Putamen (tissue), 1 donor: ENCODE measurements around the gene CXXC5.
"Not testable (repeated sequence)": the region's sequence is repeated elsewhere in the genome, so short reads cannot be mapped to it uniquely, and the experiment has no call there.

ENCODE experiments used
- DNase-seq: peaks from one replicate; pipeline ENCODE4 v3.0.0-alpha.2; 2016; ENCODE audit warnings: low spot score

Gene CXXC5

DNA sequence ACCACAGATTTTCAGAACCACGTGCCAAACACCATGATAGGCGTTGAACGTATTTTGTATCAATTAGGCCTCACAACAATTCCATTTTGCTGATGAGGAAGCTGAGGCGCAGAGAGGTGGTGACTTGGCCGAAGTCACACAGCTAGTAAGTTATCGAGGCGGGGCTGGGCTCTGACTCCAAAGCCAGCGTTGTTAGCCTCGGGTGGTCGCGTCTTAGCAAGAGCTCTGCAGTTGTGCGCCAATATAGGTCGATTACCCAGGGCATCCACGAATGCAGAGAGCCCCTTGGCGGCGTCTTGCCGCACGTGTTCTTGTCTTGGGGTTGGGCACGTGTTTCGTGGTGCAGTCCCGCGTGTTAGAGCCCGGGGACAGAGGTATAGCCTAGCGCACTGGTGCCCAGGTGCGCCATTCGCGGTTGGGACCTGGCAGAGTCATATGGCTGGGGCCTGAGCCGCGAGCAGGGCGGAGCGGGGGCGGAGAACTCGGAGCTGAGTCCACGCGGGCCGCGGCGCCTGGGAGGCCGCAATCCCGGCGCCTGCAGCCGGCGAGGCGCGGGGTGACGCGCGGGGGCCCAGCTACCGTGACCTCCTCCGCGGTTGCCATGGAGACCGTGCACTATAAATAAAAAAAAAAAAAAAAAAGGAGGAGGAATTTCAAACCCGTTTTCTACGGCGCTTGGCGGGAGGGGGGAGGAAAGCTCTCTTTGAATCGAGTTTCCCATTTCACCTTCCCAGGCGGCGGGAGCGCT, 62.3 kb downstream of the CXXC5 start:
- DNase-seq: peak; percentile 64

DNA sequence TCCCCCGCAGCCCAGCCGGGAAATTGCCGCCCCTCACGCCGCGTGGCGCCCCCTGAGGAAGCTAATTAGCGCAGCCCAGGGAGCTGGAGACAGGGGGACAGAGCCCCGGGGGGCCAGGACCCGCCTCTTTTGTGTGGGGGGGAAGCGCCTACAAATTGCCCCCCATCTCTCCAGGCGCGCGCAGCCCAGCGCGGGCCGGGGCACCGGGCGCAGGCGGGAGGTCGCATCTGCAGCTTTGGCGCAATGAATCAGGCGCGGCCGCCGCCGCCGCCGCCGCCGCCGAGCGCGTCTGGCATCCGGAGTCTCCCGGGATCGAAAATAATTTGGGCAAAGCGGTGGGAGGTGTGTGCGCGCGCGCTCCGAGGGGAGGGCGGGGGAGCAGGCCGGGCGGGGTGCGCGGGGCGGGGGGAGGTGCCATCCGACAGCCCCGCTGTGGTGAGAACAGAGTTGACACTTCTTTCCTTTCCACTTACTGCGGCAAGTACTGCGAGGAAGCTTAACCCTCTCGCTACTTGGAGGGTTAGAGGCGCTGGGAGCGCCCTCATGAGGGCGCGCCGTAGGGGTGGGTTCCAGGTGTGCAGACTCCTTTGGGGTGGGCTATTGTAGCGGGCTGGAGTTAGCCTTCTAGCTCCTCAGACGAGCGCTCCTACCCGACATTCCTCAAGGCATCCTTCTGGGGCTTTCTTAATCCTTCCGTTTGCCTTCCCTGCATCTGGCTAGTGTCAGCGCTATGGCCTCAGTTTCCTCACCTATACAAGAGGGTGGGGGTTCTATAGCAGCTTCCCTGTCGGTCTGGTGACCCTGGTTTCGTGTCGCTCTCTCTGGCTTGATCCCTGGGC, 63.1 kb downstream of the CXXC5 start:
- peak; percentile 77 for DNase-seq

DNA sequence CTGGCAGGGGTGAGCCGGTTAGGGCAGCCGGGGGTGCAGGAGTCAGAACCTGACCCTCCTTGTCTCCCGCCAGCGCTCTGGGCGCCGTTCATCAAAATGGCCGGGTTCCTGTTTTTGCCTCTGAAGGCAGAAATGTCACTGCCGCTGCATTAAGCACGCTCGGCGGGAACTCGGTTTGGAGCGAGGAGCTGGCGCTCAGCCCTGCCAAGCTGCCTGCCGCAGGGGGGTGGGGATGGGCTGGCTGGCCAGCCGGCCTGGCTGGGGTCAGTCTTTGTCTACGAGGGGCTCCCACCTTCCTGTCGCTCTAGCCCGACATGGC, 63.7 kb downstream of the CXXC5 start:
- peak; percentile 49 for DNase-seq

DNA sequence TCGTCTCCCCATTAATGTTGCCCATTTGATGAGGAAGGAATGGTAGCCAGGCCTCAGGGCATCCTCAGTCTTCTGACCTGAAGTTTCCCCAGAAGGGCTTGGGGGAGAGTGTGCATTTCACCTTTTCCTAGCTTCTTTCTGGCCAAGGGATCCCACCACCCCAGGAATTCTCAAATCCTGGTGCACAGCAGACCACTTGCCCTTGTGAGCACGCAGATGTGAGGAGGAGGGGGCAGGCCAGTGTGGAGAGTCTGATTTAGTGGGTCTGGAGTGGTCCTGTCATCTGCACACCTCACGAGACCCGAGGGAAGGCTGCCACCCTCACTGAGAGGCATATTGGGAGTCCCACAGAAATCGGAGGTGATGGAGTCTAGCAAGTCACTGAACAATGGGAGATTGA, 64.3 kb downstream of the CXXC5 start:
- DNase-seq: no peak

DNA sequence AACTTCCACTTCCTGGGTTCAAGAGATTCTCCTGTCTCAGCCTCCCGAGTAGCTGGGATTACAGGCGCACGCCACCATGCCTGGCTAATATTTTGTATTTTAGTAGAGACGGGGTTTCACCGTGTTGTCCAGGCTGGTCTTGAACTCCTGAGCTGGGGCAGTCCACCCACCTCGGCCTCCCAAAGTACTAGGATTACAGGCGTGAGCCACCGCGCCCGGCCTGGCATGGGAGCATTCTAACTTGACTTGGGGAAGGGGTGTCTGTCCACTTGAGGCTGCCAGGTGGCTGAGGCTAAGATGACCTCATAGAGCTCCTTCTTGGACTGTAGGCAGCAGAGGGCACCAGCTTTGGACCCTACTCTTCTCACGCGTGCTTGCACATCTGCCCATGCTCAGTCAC, 65.7 kb downstream of the CXXC5 start:
- DNase-seq: not testable (repeated sequence)

DNA sequence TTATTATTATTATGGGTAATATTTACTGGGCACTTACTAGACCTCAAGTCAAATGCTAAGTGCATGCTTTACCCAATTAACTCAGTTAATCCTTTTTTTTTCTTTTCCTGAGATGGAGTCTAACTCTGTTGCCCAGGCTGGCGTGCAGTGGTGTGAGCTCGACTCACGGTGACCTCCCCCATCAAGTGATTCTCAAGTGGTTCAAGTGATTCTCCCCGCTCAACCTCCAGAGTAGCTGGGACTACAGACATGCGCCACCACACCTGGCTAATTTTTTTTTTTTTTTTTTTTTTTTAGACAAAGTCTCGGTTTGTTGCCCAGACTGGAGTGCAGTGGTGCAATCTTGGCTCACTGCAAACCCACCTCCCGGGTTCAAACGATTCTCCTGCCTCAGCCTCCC, 69.1 kb downstream of the CXXC5 start:
- DNase-seq: no peak

DNA sequence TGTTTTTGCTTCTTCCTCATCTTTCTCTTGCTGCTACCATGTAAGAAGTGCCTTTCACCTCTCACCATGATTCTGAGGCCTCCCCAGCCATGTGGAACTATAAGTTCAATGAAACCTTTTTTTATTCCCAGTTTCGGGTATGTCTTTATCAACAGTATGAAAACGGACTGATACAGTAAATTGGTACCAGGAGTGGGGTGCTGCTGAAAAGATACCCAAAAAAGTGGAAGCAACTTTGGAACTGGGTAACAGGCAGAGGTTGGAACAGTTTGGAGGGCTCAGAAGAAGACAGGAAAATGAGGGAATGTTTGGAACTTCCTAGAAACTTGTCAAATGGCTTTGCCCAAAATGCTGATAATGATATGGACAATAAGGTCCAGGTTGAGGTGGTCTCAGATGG, 70.3 kb downstream of the CXXC5 start:
- DNase-seq: not testable (repeated sequence)

DNA sequence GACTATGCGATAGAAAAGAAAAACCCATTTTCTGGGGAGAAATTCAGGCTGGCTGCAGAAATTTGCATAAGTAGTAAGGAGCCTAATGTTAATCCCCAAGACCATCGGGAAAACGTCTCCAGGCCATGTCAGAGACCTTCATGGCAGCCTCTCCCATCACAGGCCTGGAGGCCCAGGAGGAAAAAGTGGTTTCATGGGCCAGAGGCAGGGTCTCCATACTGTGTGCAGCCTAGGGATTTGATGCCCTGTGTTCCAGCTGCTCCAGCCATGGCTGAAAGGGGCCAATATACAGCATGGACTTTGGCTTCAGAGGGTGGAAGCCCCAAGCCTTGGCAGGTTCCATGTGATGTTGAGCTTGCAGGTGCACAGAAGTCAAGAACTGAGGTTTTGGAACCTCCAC, 71.8 kb downstream of the CXXC5 start:
- not testable (repeated sequence) for DNase-seq

DNA sequence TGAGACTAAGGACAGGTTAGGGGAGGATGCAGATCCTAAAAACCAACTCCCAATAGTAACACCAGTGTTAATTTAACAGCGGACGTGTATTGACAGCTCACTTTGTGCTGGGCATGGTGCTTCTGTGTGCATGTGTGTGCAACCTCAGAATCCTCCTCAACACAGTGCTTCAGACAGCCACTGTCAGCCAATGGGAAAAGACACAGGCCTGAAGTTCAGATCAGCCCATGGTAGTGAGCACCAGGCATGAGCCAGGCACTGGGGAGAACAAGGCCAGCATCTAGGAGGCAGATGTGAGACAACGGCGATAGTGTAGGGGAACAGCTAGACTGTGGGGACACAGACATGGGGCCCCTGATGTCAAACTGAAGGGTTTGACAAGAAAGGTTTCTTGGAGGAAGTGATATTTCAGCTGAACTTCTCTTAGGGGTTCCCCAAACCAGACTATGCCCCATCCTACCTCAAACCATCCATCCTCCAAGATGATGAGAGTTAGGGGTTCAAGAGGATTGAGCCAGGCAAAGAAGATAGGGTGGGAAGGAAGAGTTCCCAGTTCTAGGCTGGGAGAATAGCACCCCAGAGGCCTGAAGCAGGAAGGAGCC, 75.9 kb downstream of the CXXC5 start:
- DNase-seq: no peak

DNA sequence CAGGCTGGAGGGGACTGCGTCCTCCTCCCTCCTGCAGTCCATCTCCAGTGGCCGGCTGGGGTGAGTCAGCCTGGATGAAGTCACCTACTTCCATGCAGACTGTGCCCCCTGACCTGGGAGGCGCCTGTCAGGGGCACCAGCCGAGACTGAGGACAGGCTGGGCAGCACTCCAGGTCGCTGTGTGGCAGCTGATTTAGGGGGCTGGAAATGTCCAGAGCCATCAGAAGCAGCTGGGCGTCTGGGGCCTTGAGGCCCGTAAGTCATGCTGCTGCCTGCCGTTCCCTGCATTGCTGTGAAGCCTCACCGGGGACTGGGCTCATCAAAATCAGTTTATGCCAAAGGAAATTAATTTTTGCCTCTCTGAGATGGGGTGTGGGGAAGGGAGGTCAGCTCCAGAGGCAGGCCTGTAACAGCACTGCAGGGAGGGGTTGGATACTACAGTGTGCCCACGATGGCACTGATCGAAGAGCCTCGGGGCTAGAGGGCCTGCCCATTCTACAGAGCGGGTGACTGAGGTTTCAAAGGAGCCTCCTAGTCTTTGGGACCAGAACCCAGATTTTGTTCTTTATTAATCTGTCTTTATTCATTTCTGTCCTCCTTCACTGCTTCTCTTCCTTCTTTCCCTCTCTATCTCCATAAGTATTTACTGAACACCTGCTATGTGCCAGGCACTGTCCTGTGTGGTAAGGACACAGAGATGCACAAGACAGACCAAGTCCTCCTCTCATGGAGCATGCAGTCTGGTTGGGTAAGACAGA, 77.1 kb downstream of the CXXC5 start:
- DNase-seq: peak; percentile 46

DNA sequence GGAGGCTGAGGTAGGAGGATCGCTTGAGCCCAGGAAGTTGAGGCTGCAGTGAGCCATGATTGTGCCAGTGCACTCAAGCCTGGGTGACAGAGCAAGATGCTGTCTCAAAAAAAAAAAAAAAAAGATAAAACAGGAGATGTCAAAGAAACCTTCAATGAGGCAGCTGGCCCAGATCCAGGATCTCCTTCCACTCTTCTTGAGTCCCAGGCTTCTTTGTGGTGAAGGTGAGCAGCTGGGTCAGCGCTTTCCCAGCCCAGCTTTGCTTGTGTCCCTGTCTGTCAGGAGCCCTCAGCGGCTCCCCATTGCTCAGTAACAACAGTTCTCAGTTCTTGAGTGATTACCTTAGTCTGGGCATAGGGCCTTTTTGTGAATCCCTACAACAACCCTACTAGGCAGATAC, 78.1 kb downstream of the CXXC5 start:
- DNase-seq: no peak

DNA sequence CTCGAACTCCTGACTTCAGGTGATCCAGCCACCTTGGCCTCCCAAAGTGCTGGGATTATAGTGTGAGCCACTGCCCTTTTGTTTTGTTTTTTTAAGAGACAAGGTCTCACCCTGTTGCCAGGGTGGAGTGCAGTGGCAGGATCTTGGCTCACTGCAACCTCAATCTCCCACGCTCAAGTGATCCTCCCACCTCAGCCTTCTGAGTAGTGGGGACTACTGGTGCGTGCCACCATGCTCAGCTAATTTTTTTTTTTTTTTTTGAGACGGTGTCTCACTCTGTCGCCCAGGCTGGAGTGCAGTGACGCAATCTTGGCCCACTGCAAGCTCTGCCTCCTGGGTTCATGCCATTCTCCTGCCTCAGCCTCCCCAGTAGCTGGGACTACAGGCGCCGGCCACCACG, 79.5 kb downstream of the CXXC5 start:
- not testable (repeated sequence) for DNase-seq

DNA sequence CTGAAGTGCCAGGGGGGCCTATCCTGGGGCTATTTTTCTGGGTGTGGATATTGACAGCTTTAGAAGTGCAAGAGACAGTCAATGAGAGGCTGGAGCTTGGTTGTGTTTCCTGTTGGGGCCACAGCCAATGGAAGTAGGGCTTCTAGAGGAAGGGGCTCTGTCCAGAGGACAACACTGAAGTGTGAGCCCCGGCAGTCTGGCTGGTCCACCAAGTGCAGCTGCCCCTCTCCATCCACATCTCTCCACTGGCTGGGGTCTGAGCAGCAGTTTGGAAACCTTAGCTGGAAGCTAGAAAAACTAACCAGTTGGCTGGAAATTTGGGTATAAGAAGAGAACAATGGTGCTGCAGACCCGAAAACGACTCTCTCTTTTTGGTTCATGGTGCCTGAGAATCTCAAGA, 83.1 kb downstream of the CXXC5 start:
- no peak for DNase-seq

DNA sequence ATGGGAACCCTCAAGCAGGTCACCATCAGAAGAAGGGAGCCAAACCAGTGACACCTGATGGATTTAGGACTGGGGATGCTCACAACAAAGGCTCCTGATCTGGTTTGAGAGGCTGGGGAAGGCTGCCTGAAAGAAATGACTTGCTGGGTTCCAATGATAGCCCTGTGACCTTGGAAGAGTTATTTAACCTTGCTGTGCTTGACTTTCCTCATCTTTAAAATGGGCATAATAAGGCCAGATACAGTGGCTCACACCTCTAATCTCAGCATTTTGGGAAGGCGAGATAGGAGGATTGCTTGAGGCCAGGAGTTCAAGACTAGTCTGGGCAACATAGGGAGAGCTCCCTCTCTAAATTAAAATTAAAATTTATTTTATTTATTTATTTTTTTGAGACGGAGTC, 83.9 kb downstream of the CXXC5 start:
- DNase-seq: no peak

DNA sequence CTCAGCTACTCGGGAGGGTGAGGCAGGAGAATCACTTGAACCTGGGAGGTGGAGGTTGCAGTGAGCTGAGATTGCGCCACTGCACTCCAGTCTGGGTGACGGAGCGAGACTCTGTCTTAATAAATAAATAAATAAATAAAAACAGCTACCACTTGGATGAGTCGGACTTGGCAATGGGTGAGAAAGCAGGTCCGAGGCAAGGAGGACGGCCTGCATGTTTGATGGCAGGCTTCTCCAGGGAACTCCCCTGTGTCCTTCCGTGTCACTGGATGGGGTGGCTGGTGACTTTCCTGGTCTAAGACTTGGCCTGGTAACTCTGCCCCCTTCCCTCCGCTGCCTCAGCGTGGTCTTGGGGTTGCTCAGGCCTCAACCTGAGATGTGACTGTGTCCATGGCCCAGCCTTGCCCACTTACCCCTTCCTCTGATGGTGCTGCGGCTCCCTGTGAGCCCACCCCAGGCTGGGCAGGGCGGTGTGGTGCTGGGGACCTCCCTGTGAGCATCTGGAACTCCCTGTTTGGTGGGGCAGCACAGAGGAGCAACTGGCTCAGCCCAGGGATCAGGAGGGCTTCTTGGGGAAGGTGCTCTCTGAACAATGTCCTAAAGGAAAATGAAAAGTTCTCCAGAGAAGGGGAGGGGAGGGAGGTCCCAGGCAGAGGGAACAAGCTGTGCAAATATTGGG, 85.0 kb downstream of the CXXC5 start:
- no peak for DNase-seq
